ENCODE results near the gene CELA1.

The CELA1 gene

GRCh38 chr12:51374856-51375255 is 28.4 kb upstream of the CELA1 start:
- no peak for DNase-seq (ENCODE audit: low read depth)
- TF ChIP-seq CTCF (IDR thresholded peaks at IDR 0.05; ENCODE audit: low read depth, low read length, missing control alignments): no peak
- no peak overlapping the region for H3K4me3 ChIP-seq (ENCODE audit: low read depth, low read length)

- H3K4me3 ChIP-seq (ENCODE audit: low read depth, low read length): no peak overlapping the region
- no peak for DNase-seq (ENCODE audit: low read depth)
- TF ChIP-seq CTCF (IDR thresholded peaks at IDR 0.05; ENCODE audit: low read depth, low read length, missing control alignments): no peak
Measured at GRCh38 chr12:51374361-51374760, 27.9 kb upstream of the CELA1 start.

GRCh38 chr12:51373187-51373586 is 26.7 kb upstream of the CELA1 start:
- DNase-seq (ENCODE audit: low read depth): no peak
- no peak for TF ChIP-seq CTCF (IDR thresholded peaks at IDR 0.05; ENCODE audit: low read depth, low read length, missing control alignments)
- H3K4me3 ChIP-seq (ENCODE audit: low read depth, low read length): no peak overlapping the region

GRCh38 chr12:51372021-51372420 is 25.5 kb upstream of the CELA1 start:
- no peak for DNase-seq (ENCODE audit: low read depth)
- H3K4me3 ChIP-seq (ENCODE audit: low read depth, low read length): no peak overlapping the region
- no peak for TF ChIP-seq CTCF (IDR thresholded peaks at IDR 0.05; ENCODE audit: low read depth, low read length, missing control alignments)

GRCh38 chr12:51371295-51371953 is 24.9 kb upstream of the CELA1 start:
- no peak for DNase-seq (ENCODE audit: low read depth)
- H3K4me3 ChIP-seq (ENCODE audit: low read depth, low read length): no peak overlapping the region
- no peak for TF ChIP-seq CTCF (IDR thresholded peaks at IDR 0.05; ENCODE audit: low read depth, low read length, missing control alignments)

GRCh38 chr12:51370667-51371066 is 24.2 kb upstream of the CELA1 start:
- no peak for TF ChIP-seq CTCF (IDR thresholded peaks at IDR 0.05; ENCODE audit: low read depth, low read length, missing control alignments)
- DNase-seq (ENCODE audit: low read depth): no peak
- H3K4me3 ChIP-seq (ENCODE audit: low read depth, low read length): no peak overlapping the region

- H3K4me3 ChIP-seq (ENCODE audit: low read depth, low read length): no peak overlapping the region
- no peak for TF ChIP-seq CTCF (IDR thresholded peaks at IDR 0.05; ENCODE audit: low read depth, low read length, missing control alignments)
- DNase-seq (ENCODE audit: low read depth): no peak
Measured at GRCh38 chr12:51369581-51369980, 23.1 kb upstream of the CELA1 start.
